NB4 (cell line): ENCODE data around the gene ATP8B3.
A peak's percentile ranks its signal among the peaks of the same experiment; 100 is the strongest.

ENCODE experiments used
- DNase-seq: peaks from one replicate; pipeline ENCODE4 v3.0.0; 2010; ENCODE audit warnings: low read depth
- H3K4me3 ChIP-seq: one replicate; pipeline ENCODE4 v1.5.1; 2011; ENCODE audit warnings: mild to moderate bottlenecking, low read depth, low read length, moderate library complexity
- MYC ChIP-seq: IDR thresholded peaks from 2 replicates; pipeline ENCODE4 v1.6.1; 2011; ENCODE audit warnings: low read depth, low read length
- POLR2A ChIP-seq: IDR thresholded peaks from 2 replicates; pipeline ENCODE4 v1.6.1; 2011; ENCODE audit warnings: mild to moderate bottlenecking; ENCODE audit not compliant: insufficient read length; ENCODE audit errors: extremely low read depth
- TF ChIP-seq, protein P1 (sequence below): IDR thresholded peaks from 2 replicates; pipeline ENCODE4 v1.6.1; 2011; ENCODE audit warnings: low read depth, low read length
- TF ChIP-seq, protein P2 (sequence below): IDR thresholded peaks from one replicate; pipeline ENCODE4 v1.5.1; 2012; ENCODE audit warnings: low read depth, low read length

The ATP8B3 gene

DNA sequence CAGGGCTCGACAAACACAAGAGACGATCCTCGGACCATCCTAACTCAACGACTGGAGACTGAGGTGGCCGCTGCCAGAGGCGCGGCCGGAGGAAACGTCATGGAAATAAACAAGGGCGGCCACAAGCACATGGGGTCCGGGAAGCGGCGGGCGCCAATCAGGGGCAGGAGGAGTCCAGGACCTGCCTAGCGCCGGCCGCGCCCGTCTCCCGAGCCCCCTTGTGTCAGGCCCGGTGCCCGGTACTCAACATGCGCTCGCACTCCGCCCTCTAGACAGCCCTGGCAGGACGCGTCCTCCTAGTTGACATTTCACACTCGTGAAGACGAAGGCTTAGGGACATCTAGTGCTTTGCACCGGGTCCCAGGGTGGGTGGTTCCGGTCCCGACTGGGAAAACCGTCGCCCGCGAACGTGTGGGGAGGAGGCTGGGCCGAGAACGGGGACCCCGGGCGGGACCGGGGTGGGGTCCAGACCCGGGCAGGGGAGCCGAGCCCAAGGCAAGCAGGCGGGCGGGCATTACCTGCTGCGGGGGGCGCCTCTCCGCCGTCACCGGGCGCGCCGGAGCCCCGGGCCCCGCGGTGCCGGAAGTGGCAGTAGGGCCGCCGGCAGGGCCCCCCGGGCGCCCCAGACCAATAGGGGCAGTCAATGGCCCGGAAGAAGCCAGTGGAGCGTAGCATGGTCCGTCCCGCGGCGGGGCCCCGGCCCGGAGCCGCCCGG, 35.8 kb upstream of the ATP8B3 start:
- TF ChIP-seq, protein P1, sequence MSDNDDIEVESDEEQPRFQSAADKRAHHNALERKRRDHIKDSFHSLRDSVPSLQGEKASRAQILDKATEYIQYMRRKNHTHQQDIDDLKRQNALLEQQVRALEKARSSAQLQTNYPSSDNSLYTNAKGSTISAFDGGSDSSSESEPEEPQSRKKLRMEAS = peak; percentile 20; the same call in 1 of the 2 replicates
- TF ChIP-seq, protein P2, sequence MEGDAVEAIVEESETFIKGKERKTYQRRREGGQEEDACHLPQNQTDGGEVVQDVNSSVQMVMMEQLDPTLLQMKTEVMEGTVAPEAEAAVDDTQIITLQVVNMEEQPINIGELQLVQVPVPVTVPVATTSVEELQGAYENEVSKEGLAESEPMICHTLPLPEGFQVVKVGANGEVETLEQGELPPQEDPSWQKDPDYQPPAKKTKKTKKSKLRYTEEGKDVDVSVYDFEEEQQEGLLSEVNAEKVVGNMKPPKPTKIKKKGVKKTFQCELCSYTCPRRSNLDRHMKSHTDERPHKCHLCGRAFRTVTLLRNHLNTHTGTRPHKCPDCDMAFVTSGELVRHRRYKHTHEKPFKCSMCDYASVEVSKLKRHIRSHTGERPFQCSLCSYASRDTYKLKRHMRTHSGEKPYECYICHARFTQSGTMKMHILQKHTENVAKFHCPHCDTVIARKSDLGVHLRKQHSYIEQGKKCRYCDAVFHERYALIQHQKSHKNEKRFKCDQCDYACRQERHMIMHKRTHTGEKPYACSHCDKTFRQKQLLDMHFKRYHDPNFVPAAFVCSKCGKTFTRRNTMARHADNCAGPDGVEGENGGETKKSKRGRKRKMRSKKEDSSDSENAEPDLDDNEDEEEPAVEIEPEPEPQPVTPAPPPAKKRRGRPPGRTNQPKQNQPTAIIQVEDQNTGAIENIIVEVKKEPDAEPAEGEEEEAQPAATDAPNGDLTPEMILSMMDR = no peak
- peak overlapping the region; percentile 89 for H3K4me3 ChIP-seq
- peak; percentile 56 for DNase-seq

DNA sequence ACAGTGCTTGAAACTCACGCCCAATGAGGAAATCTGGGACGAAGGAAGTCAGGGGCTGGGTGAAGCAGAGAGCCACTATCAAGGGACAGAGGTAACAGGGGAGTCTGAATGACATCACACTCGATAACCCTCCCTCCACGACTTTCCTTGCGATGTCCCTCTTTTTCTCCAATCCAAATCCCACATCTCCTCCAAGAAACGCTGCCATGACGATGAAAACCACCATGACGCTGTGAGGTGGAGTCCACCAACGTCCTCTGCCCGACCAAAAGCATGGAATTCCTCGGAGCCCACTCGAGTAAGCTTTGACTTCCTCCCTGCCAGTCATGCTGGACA, 35.2 kb upstream of the ATP8B3 start:
- peak overlapping the region; percentile 89 for H3K4me3 ChIP-seq
- TF ChIP-seq POLR2A (no peak), MYC (no peak)
- TF ChIP-seq, protein P1 = no peak
- TF ChIP-seq, protein P2 = no peak
- no peak for DNase-seq

DNA sequence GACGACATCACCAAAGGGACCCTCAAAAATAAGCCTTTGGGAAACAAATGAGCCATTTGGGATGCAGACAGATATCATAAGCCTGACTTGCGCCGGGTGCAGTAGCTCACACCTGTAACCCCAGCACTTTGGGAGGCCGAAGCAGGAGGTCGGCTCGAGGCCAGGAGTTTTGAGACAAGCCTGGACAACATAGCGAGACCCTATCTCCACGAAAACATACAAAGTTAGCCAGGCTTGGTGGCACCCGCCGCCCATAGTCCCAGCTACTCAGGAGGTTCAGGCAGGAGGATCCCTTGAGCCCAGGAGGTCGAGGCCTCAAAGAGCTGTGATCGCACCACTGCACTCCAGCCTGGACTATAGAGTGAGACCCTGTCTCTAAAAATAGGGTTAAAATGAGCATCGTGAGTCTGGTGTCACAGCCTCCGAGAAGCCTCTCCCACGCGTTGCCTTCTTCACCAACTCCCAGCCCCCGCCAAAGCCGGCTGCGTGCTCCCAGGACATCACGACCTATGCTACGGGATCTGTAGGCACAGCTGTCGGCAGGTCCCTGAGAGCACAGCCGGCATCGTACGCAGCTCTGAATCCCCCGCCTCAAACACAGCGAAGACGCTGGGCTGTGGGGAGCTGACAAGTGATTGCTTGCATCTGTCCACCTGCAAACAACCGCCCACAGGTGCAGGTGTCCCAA, 34.6 kb upstream of the ATP8B3 start:
- TF ChIP-seq MYC (no peak), POLR2A (no peak)
- TF ChIP-seq, protein P2 = no peak
- TF ChIP-seq, protein P1 = no peak
- DNase-seq = no peak
- H3K4me3 ChIP-seq = peak overlapping the region; percentile 89

DNA sequence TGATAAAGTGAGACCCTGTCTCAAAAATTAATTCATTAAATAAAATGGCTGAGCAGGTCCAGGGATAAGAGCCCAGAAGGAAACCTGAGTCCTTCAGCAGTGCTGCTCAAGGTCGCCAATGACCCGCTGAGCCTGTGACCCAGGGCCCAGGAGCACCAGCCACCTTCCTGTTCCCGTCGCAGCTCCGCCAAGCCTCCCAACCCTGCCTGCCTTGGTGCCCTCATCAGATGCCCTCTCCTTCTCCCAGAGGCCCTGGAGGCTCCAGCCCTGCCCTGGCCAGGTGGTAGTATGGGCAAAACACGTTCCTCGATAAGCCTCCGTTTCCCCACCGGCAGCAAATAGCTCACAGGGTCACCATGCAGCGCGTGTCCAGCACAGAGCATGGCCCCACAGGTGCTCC, 33.6 kb upstream of the ATP8B3 start:
- no peak for DNase-seq
- no peak overlapping the region for H3K4me3 ChIP-seq
- TF ChIP-seq MYC (no peak), POLR2A (no peak)
- TF ChIP-seq, protein P2 = no peak
- TF ChIP-seq, protein P1 = no peak

DNA sequence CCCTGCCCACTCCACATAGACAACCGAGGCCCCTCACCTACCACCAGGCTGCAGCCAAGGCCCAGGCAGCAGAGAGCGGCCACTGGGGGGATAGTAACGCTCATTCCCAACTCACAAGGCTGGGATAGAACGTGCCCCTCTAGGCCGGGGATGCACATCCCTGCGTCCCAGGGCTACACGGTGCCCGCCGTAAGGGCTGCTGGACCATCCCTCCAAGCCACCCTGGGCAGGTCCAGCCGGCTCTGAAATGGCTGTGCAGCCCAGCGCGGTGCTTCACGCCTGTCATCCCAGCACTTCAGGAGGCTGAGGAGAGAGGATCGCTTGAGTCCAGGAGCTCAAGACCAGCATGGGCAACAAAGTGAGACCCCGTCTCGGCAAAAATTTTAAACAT, 33.0 kb upstream of the ATP8B3 start:
- TF ChIP-seq, protein P2 = no peak
- TF ChIP-seq, protein P1 = no peak
- TF ChIP-seq MYC (no peak), POLR2A (no peak)
- H3K4me3 ChIP-seq = no peak overlapping the region
- DNase-seq = no peak
